Amygdala (tissue), 56 donors: Measurements from ENCODE around the gene TYW5.
A peak's percentile ranks its signal among the peaks of the same experiment; 100 is the strongest.
"Not testable (repeated sequence)": the region's sequence is repeated elsewhere in the genome, so short reads cannot be mapped to it uniquely, and the experiment has no call there.

Source experiments
- DNase-seq, 56 donors: peaks; one replicate each; lab custom pipeline; 2025; lab: John Stamatoyannopoulos, UW

TYW5 gene

DNA sequence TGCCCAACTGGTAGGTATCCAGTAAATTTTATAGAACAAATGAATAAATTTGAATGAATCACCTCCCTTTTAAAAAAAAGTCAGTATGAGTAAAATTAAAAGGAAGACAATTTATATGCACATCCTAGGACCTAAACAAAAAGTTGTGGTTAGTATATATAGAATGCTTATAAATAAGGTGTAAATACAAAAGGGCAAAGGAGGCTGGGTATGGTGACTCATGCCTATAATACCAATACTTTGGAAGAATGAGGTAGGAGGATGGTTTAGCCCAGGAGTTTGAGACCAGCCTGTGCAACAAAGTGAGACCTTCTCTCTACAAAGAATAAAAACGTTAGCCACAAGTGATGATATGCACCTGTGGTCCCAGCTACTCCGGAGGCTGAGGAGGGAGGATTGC is 31.4 kb downstream of the TYW5 start:
- DNase-seq, result no peak

DNA sequence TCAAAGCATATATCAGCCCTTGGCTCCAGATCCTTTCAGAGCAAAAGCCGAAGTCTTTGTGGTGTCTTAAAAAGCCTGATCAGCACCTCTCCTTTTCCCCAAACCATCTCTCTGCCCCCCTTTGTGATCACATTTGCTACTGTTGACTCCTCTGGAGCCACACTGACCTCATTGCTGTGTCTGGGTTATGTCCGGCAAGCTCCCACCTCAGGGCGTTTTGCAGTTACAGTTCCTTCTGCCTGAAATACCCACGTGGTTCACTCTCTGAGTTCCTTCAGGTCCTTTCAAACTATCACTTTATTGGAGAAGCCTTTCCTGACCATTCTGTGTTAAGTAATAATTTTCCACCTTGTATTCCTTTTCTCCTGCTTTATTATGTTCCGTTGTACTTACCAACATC is 32.4 kb downstream of the TYW5 start:
- peak in 5 of 56 donors; percentile 0 to 41 (median 8) for DNase-seq

DNA sequence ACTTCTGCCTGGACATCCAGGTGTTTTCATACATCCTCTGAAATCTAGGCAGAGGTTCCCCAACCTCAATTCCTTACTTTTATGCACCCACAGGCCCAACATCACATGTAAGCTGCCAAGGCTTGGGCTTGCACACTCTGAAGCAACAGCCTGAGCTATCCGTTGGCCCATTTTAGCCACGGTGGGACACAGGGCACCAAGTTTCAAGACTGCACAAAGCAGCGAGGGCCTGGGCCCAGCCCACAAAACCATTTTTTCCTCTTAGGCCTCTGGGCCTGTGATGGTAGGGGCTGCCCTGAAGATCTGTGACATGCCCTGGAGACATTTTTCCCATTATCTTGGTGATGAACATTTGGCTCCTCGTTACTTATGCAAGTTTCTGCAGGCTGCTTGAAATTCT is 38.3 kb downstream of the TYW5 start:
- DNase-seq, result no peak

DNA sequence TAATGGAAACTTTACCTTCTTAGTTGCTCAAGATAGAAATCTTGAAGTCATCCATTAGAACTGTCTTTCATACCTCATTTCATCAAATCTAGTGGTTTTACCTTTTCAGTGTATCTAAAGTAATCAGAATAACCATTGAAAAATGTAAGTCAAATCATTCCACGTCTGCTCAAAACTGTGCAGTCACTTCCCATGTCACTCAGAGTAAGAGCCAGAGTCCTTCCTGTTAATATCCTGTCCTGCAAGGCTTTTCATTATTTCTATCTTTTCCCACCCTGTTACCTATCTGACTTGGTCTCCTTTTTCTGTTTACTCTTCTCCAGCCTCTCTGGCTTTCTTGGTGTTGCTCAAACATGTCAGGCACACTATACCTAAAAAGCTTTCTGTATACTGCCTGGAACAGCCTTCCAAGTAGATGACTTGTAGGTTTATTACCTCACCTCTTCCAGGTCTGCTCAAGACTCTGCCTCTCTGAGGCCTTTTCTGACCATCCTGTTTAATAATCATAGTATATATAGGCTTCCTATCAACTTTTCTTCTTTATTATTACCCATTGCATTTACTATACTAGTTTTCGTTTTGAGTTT is 40.8 kb downstream of the TYW5 start:
- DNase-seq, result no peak

DNA sequence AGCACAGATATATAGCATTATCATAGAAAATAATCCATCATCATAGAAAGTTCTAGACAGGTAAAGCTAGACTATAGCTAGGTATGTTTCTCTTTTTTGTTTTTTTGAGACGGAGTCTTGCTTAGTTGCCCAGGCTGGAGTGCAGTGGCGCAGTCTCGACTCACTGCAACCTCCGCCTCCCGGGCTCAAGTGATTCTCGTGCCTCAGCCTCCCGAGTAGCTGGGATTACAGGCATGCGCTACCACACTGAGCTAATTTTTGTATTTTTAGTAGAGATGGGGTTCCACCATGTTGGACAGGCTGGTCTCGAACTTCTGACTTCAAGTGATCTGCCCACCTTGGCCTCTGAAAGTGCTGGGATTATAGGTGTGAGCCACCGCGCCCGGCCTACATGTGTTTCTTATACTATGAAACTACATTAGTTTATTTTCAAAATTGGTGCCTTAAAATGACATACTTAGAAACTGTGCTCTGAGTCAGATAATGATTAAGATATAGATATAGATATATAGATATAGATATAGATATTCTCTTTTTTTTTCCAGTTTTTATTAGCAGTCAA is 42.7 kb downstream of the TYW5 start:
- DNase-seq, result not testable (repeated sequence)

DNA sequence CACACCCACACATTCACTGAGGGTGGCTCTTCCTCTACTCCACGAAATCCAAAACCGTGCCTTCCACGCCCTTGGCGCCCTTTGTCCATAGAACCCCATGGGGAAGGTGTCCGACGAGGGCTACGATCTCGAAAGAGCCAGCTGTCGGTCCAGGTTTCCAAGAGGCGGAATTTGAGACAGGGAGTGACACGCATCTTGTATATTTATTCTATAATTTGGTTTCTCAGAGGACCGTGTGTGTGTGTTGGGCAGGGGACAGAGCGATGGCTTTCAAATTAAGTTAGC is 43.5 kb downstream of the TYW5 start:
- no peak for DNase-seq

DNA sequence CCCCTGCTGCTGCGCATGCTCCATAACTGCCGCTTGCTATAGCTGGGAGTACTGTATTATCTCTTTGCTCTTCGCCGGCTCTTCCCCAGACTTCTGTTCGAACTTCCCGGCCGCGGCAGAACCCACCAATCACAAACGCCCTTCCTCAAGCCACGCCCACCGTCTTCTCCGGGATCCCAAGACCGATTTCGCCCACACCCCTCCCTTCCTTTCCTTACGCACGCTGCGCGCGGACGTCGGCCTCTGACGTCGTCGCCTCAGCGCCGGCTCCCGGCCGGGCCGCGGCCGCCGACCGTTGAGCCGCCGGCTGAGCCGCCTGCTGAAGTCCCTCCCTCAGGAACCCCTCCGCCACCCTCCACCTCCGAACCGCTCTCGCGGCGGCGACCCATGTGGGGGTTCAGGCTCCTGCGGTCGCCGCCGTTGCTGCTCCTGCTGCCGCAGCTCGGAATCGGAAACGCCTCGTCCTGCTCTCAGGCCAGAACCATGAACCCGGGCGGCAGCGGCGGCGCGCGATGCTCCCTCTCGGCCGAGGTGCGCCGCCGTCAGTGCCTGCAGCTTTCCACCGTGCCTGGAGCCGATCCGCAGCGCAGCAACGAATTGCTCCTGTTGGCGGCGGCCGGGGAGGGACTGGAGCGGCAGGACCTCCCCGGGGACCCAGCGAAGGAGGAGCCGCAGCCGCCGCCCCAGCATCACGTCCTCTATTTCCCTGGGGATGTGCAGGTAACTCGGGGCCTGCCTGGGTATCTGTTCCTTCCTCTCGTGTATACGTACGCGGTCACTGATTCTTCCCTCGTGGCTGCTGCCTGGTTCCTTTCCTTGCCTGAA is 44.0 kb downstream of the TYW5 start, which contains the start of gene C2orf69:
Gene C2orf69, plus strand, starts transcription at position 242 of the 825 bp plus-strand sequence. Its CDS starts 146 bp downstream, at position 388.
- DNase-seq, result peak; percentile 55 to 98 (median 92)

DNA sequence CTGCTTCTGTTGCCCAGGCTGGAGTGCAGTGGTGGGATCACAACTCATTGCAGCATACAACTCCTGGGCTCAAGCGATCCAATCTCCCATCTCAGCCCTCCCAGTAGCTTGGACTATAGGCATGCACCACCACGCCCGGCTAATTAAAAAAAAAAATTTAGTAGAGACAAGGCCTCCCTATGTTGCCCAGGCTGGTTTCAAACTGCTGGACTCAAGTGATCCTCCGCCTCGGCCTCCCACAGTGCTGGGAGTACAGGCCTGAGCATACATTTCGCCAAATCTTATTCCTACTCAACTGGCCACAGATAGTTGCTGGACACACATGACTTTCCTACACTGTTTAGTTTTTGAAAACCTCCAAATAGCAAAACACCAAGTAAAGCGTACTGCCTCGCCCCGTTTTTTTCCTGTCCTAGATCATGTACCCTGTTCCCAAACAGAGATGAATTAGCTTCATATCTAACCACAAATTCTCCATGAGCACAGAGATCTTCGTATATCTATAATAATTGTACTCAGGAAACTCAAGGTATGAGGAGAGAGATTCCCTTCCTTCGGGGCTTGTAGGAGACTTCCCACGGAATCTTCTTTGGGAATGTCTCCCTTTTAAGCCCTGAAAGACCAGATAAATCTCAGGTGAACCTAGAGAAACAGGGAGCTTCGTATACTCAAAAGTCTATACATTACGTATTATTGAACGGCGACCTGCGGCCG is 44.8 kb downstream of the TYW5 start:
- no peak for DNase-seq

DNA sequence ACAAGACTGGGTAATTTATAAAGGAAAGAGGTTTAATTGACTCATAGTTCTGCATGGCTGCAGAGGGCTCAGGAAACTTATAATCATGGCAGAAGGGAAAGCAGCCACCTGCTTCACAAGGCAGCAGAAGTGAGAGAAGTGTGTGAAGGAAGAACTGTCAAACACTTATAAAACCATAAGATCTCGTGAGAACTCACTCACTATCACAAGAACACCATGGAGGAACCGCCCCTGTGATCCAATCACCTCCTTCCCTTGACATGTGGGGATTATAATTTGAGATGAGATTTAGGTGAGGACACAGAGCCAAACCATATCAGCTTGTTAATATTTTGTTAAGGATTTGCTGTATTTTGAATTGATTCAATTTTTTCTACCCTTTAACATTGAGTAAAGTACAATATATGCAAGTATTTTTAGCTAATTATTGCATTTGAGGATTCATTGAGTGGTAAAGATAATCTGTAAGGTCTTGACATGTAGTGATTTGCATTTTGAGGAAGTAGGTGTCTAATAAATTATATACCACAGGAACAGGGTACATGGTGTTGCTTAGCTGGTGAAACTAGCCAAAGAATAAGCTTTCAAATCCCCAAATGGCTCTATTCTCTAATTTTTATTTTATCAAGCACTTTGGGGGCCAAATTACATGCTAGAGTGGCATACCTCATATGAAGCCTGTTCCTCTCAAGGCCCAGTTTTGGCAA is 48.1 kb downstream of the TYW5 start:
- no peak for DNase-seq

DNA sequence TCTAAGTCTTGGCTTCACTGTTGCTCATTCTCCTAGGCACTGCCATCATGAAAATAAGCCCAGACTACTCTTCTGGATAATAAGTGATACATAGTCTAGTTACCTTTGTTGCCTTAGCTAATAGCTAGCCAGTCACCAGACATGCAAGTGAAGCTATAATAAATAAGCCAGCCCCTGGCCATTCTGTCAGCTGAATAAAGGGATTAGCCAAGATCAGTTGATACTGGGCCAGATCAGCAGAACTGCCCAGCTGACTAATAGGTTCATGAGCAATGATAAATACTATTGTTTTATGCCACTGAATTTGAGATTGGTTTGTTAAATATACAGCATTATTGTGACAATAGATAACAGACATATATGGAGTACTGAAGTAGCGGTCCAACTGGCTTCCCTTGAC is 52.2 kb downstream of the TYW5 start:
- no peak for DNase-seq

DNA sequence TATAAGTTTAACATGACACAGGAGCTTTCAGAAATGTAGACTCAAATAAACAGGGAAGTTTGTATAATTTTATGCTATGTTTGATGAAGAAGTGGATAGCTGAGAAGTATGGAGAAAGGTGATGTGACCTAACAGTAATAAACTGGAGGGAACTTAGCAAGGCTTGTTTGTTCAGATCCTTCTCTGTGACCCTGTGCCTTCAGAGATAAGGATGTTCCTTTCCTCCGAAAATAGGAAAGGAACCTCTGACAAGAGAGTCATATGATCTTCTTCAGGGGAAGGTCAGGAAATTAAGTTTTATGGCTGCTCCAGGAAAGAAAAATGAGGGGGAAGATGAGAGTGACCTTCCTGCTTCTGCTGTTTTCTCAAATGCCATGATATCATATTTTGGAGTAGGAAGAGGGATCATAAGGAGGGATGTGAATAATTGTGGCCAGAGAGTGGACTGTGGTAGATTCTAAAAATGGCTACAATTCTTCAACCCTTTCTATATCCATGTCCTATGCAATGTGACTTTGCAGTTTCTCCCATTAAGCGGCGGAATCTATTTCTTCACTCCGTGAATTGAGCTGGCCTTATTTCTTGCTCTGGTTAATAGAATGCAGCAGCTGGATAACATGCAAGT is 52.7 kb downstream of the TYW5 start:
- no peak for DNase-seq

DNA sequence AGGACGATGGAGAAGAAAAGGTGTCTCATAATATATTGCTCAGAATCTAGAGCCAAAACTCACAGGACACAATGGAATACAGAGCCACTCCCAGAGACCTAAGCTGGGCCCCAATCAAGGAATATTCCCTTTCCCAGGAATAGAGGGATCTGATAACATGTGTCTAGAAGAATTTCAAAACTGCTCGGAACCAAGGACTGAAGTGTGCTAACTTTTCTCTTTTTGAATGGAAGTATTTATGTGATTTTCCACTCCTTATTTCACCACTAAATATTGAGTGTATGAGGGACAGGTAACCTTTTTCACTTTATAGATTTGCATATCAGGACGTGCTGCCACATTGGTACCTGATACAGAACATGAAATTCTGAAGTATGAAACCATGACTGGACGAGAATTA is 53.3 kb downstream of the TYW5 start:
- DNase-seq, result no peak

DNA sequence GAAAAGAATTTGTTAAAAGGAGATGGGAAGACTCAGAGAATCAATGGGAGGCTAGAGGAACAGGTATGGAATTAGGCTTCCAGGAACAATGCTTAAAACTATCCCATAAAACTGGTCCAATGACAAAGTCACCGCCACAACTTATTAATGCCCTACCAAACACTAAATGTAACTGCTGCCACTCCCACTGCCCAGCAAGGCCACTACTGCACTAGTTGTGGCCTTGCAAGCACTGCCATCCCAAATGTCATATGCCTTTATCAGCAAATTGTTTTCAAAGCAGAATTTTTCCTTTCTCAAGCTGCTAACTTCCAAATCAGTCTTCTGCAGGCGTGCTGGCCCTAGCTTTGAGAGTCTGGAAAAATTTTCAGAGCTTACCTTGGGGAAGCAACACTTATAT is 58.7 kb downstream of the TYW5 start:
- DNase-seq, result no peak

DNA sequence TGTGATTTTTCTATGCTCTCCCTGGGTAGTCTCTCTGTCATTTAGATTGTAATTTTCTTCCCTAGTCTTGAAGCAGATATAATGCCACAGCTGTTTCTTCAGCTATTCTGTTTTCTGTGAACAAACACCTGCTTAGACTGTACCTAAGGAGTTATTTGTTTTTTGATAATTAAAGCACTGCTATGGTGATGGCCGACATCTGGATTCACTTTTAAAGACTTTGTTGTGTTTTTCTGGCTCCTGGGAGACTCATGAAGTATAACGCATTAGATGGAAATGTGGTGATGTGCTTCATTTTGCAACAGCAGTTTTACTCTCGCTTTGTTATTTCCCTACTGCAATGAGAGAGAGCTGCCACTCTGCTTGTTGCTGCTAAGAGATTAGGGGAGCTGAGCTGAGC is 59.9 kb downstream of the TYW5 start:
- no peak for DNase-seq

DNA sequence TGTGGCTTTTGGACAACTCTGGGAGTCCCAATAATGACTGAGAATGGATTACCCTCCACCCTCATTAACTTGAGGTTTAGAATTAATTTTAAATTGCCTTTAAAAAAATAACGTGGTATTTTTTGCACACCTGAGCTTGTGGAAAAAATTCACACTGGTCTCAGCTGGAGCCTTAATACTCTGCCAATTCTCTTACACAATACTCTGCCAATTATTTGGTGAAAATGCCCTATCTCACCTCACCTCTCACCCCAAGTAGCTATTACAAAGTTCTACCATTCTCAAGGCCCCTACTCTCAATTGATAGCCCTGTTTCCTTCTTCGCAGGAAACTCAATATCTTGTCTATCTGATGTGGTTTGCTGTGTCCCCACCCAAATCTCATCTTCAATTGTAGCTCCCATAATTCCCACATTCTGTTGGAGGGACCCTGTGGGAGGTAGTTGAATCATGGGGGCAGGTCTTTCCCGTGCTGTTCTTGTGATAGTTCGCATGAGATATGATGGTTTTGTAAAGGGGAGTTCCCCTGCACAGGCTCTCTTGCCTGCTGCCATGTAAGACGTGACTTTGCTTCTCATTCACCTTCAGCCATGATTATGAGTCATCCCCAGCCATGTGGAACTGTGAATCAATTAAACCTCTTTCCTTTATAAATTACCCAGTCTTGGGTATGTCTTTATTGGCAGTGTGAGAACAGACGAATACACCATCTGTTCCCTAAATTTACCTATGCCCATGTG is 71.6 kb downstream of the TYW5 start:
- no peak for DNase-seq

DNA sequence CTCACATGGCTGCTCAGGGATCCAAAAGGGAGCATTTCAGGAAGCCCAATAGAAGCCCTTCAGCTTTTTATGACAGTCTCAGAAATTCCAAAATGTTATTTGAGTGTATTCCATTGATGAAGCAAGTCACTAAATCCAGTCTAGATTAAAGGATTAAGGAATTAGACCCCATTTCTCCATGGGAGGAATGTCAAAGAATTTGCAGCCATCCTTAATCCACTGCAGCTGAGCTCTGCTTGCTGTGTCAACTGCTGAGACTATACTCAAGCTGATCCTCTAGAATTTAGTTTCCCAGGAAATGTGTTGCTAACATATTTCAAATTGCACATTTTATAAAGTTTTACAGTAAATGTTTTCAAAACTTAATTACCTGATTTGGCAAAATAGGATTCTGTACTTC is 72.6 kb downstream of the TYW5 start:
- DNase-seq, result no peak
